ENCODE measurements around the gene TXNRD3. TPM values are rescaled to one million over a fixed set of nuclear protein-coding genes. Genes with fewer than 3 reads are reported as not detected.

TXNRD3 gene
- total RNA-seq: 4.1 TPM
- long read RNA-seq, partial matches to known transcripts: 0 of 4 reads
- long read RNA-seq, other reads (novel, unspliced or antisense): 1 of 4 reads

DNA sequence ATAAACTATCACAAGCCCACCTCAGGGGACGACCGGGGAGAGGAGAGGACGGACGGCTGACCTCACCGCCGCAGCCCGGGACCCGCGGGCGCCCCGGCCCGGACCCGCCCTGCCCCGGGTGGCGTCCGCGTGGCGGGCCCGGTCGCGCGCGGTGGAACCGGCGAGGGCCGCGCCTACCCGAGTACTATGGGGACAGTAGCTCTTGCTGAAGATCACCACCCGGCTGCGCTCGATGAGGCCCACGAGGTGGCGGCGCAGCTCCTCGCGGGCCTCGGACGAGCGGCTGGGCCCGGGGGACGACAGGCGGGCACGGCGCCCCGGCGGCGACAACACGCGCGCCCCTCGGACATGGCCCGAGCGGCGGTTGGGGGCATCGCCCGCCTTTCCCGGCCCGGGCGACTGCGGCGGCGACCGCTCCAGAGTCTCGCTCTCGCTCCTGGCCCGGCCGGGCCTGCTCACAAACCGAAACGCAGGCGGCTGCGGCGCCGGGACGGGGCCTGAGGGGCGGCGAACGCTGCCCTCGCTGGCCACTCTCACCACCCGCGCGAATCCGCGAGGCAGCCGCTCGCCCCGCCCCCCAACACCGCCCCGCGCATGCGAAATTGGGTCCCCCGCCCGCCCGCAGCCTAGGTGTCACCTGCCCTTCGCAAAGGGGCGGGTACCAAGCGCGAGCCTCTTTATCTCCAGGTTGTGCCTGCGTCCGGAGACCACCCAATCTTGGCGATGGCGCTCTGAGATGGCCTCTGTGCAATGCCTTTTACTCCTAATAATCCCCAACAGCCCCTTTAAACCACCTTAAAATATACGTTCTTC, at the start of gene TXNRD3:
Gene TXNRD3 (minus strand): TSS at position 554 of the 813 bp plus-strand sequence.
- intact Hi-C loops (cut with micrococcal nuclease): no loop called here
- H3K27ac ChIP-seq (replicated peaks): peak within 1 kb of the TSS; percentile 90
- peak within 1 kb of the TSS; percentile 83 for H3K4me3 ChIP-seq
- H3K36me3 ChIP-seq: no peaks in the 10 kb centered on the region
- DNase-seq: peak; percentile 87
- TF ChIP-seq, protein P1, sequence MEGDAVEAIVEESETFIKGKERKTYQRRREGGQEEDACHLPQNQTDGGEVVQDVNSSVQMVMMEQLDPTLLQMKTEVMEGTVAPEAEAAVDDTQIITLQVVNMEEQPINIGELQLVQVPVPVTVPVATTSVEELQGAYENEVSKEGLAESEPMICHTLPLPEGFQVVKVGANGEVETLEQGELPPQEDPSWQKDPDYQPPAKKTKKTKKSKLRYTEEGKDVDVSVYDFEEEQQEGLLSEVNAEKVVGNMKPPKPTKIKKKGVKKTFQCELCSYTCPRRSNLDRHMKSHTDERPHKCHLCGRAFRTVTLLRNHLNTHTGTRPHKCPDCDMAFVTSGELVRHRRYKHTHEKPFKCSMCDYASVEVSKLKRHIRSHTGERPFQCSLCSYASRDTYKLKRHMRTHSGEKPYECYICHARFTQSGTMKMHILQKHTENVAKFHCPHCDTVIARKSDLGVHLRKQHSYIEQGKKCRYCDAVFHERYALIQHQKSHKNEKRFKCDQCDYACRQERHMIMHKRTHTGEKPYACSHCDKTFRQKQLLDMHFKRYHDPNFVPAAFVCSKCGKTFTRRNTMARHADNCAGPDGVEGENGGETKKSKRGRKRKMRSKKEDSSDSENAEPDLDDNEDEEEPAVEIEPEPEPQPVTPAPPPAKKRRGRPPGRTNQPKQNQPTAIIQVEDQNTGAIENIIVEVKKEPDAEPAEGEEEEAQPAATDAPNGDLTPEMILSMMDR (IDR thresholded peaks at IDR 0.05; ENCODE audit: borderline replicate concordance): peak; percentile 38
- peaks cover 9% of the 10 kb centered on the region for H3K27me3 ChIP-seq (ENCODE audit: low read depth)
- H3K9me3 ChIP-seq (replicated peaks): no peaks in the 10 kb centered on the region
- peaks cover 14% of the 10 kb centered on the region for H3K4me1 ChIP-seq

DNA sequence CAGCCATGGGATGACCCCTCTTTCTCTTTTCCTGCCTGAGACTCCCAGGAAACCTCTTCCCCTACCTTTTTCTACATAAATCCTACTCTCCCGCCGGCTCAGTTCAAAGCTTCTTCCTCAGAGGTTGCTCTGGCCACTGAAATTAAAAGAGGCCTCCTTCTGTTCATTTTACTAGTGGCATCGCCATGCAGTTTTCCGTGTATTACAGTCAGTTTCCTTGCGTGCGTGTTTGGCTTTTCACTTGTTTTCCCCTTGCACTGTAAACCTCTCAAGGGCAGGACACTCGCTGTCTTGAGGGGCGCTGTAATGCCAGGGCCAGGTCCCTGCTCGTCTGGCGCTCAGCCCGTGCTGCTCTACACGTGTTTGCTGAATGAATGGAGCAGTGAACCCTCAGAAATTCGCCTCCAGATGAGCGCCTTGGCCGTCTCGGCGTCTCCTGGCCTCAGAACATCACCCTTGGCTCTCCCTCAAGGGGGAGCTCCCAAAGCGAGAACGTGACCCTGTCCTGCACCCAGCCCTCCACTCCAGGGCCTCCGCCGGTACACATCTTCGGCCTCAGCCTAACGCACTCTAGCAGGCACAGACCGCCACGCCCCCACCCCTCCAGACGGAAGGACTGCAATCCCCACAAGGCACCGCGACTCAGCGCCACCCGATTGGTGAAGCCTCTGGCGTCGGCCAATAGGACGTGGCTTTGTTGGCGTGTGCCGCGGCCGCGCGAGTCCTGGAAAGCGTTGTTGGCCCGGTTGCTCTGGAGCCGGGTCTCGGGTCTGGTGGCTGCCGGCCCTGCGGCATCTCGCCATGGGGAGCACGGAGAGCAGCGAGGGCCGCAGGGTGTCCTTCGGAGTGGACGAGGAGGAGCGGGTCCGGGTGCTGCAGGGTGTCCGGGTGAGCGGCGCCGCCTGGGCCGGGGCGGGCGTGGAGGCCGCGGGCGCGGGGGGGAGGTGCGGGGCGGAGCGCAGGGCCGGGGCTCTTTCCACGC, 48.9 kb upstream of the TXNRD3 start, which contains the start of gene CHCHD6:
Gene CHCHD6 (plus strand): TSS at position 729 of the 982 bp plus-strand sequence. CDS start 73 bp downstream, at position 802.
- TF ChIP-seq, protein P1 (IDR thresholded peaks at IDR 0.05; ENCODE audit: borderline replicate concordance): no peak
- Histone ChIP-seq H3K4me1 (peaks cover 26% of the 10 kb centered on the region), H3K27me3 (ENCODE audit: low read depth) (peaks cover 12% of the 10 kb centered on the region), H3K9me3 (replicated peaks) (no peaks in the 10 kb centered on the region), H3K36me3 (no peaks in the 10 kb centered on the region), H3K4me3 (peak within 1 kb of the TSS; percentile 90), H3K27ac (replicated peaks) (peak within 1 kb of the TSS; percentile 47)
- intact Hi-C loops (cut with micrococcal nuclease): no loop called here
- DNase-seq: peak; percentile 94

DNA sequence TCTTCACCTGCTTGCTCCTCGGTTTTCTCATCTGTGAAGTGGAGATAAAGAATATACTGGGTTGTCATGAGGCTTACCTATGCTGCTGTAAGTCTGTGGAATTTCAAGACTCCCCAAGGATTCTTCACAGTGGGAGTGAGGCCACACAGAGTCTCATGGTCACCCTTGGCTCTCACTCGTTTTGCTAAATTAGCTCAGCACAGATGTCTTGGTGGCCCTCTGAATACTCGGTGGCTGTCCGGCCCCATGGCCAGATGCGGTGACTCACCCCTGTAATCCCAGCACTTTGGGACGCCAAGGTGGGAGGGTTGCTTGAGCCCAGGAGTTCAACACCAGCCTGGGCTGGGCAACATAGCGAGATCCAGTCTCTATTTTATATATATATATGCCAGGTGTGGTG, 44.1 kb upstream of the TXNRD3 start:
- Histone ChIP-seq H3K27me3 (ENCODE audit: low read depth) (peaks cover 34% of the 10 kb centered on the region), H3K9me3 (replicated peaks) (no peaks in the 10 kb centered on the region), H3K27ac (replicated peaks) (no peak overlapping the region), H3K36me3 (no peaks in the 10 kb centered on the region), H3K4me1 (peaks cover 7% of the 10 kb centered on the region), H3K4me3 (no peak overlapping the region)
- DNase-seq: no peak
- intact Hi-C loops (cut with micrococcal nuclease): no loop called here
- TF ChIP-seq, protein P1 (IDR thresholded peaks at IDR 0.05; ENCODE audit: borderline replicate concordance): no peak

DNA sequence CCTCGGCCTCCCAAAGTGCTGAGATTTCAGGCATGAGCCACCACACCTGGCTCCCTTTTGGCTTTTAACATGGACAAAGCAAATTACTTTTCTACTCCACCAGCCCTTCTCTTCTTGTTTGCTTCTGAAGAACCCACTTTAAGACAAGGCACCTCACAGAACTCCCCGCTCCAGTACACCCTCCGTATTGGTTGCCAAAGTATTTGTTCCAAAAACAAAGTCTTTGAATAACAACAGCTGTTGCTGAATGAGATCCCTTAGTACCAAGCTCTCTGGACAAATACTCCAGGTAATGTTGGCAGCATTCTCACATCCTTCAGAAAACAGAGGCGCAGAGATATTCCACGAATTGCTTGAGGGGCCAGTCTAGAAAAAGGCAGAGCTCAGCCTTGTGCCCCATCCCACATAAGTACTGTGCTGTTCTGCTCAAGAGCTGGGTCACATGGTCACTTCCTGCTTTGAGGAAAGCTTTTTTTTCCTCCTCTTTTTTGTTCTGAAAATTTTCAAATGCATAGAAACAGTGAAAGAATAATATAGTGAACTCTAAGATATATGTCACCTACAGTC, 41.9 kb upstream of the TXNRD3 start:
- Histone ChIP-seq H3K27ac (replicated peaks) (no peak overlapping the region), H3K27me3 (ENCODE audit: low read depth) (peaks cover 44% of the 10 kb centered on the region), H3K4me1 (no peaks in the 10 kb centered on the region), H3K4me3 (no peak overlapping the region), H3K9me3 (replicated peaks) (no peaks in the 10 kb centered on the region), H3K36me3 (no peaks in the 10 kb centered on the region)
- no peak for DNase-seq
- intact Hi-C loops (cut with micrococcal nuclease): no loop called here
- TF ChIP-seq, protein P1 (IDR thresholded peaks at IDR 0.05; ENCODE audit: borderline replicate concordance): no peak

DNA sequence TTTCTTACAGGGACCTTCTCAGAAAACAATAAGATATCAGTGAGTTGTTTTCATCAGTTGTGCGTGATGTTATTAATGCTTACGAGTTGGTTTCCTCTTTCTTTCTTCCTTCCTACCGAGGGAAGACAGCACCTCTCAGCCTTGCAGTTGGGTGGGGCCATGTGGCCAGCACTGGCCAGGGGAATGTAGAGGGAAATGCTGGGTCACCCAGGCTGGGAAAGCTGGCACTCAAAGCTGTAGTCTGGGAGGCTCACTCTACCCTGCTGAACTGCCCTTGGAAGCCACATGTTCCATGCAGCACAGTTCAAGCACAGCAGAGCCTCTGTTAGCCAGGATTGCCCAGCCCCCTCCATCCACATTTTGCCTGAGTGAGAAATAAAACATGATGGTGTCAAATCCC, 39.0 kb upstream of the TXNRD3 start:
- H3K9me3 ChIP-seq (replicated peaks): no peaks in the 10 kb centered on the region
- intact Hi-C loops (cut with micrococcal nuclease): no loop called here
- H3K27ac ChIP-seq (replicated peaks): no peak overlapping the region
- no peaks in the 10 kb centered on the region for H3K4me1 ChIP-seq
- no peak overlapping the region for H3K4me3 ChIP-seq
- H3K27me3 ChIP-seq (ENCODE audit: low read depth): peaks cover 33% of the 10 kb centered on the region
- no peak for DNase-seq
- TF ChIP-seq, protein P1 (IDR thresholded peaks at IDR 0.05; ENCODE audit: borderline replicate concordance): no peak
- H3K36me3 ChIP-seq: no peaks in the 10 kb centered on the region

Data from left ventricle myocardium inferior (tissue), 1 donor.